Esophagus muscularis mucosa (tissue), 4 donors: ENCODE measurements around the gene CLIC3. TPM values are rescaled to one million over a fixed set of nuclear protein-coding genes. Genes with fewer than 3 reads are reported as not detected.

Experiments used
- DNase-seq: peaks from one replicate; pipeline ENCODE4 v3.0.0-alpha.2; 2017; ENCODE audit errors: extremely low spot score
- H3K27ac ChIP-seq, 4 donors: fragments of 200-600 bp; sonication (generic); replicated peaks in 1 of 4; 1 replicate in 3 of 4; 2 replicates in 1 of 4; pipeline ENCODE4 v1.5.1; 2016 to 2019; ENCODE audit warnings: mild to moderate bottlenecking in 1 of 4
- H3K27me3 ChIP-seq, 4 donors: fragments of 200-600 bp; sonication (generic); one replicate each; pipeline versions ENCODE4 v1.5.1 to v1.6.0; 2016 to 2019
- H3K36me3 ChIP-seq, 4 donors: fragments of 200-600 bp; sonication (generic); one replicate each; pipeline ENCODE4 v1.5.1; 2016 to 2019
- H3K4me1 ChIP-seq, 4 donors: fragments of 200-600 bp; sonication (generic); one replicate each; pipeline ENCODE4 v1.5.1; 2016 to 2019
- H3K4me3 ChIP-seq, 4 donors: fragments of 200-600 bp; sonication (generic); 1 replicate in 2 of 4; 2 replicates in 2 of 4; pipeline ENCODE4 v1.5.1; 2016 to 2019; ENCODE audit warnings: mild to moderate bottlenecking in 4 of 4, moderate library complexity in 1 of 4
- H3K9me3 ChIP-seq, 4 donors: fragments of 200-600 bp; sonication (generic); 1 replicate in 3 of 4; 2 replicates in 1 of 4; pipeline ENCODE4 v1.5.1; 2016 to 2019
- CTCF ChIP-seq, 3 experiments: fragments of 200-600 bp in 2 of 3; fragments of 450-650 bp in 1 of 3; sonication (generic) in 2 of 3; IDR thresholded peaks; one replicate each; pipeline ENCODE4 v1.5.1; 2017 to 2019; ENCODE audit warnings: antibody characterized with exemption in 3 of 3, mild to moderate bottlenecking in 2 of 3, moderate library complexity in 1 of 3
- EP300 ChIP-seq: sonication (generic); formaldehyde crosslinking; IDR thresholded peaks from one replicate; pipeline ENCODE4 v1.6.1; 2017; ENCODE audit warnings: antibody characterized with exemption
- POLR2A ChIP-seq: fragments of 450-650 bp; IDR thresholded peaks from one replicate; pipeline ENCODE4 v1.6.1; 2017; ENCODE audit warnings: antibody characterized with exemption, moderate library complexity, mild to moderate bottlenecking, low read depth
- POLR2AphosphoS5 ChIP-seq, 2 donors: sonication (generic); formaldehyde crosslinking; IDR thresholded peaks; one replicate each; pipeline ENCODE4 v1.6.1; 2017; ENCODE audit warnings: antibody characterized with exemption in 2 of 2
- WGBS: methylation state at CpG from one replicate; pipeline ENCODE4 v1.1.5; 2018; 5-methylcytosine and 5-hydroxymethylcytosine counted together
- intact Hi-C: fragments of 100-400 bp; cut with DNase I; formaldehyde crosslinking; loops from one replicate; pipeline ENCODE4 v1.15.1; 2023
- total RNA-seq, 4 donors: library from RNA; depleted of rRNA; stranded (reverse); fragments of >200 nt; gene quantifications; one replicate each; pipeline versions ENCODE4 v1.1.0 to v1.2.1, GENCODE V29; 2016

The CLIC3 gene
- total RNA-seq, 4 donors from 2014 or later = 1.4 to 2.5 TPM; not detected in 2

- peak overlapping the region; percentile 86 to 92 (median 90) for H3K27ac ChIP-seq
- H3K27me3 ChIP-seq = no peaks in the 10 kb centered on the region
- H3K4me3 ChIP-seq = peak overlapping the region; percentile 77 to 92 (median 84)
- H3K4me1 ChIP-seq = peaks cover 25 to 33% (median 28%) of the 10 kb centered on the region in 4 donors
- H3K9me3 ChIP-seq = no peaks in the 10 kb centered on the region
- 88% methylated on average over 2 of the region's 9 CpGs for WGBS
- DNase-seq = no peak
- intact Hi-C loops = loop anchor here (5.0 kb wide), 1 partner anchor 163 kb away; no protein-coding TSS in a partner anchor
- no peaks in the 10 kb centered on the region for H3K36me3 ChIP-seq
- TF ChIP-seq EP300 = no peak
- TF ChIP-seq CTCF (IDR thresholded peaks at IDR 0.05) = no peak
These were observed 45.6 kb downstream of the CLIC3 start for GRCh38 chr9:136950656-136951276.

GRCh38 chr9:136949817-136950655 lies 46.3 kb downstream of the CLIC3 start:
- peak; percentile 98 for DNase-seq
- Histone ChIP-seq H3K9me3 (no peaks in the 10 kb centered on the region), H3K36me3 (no peaks in the 10 kb centered on the region), H3K27me3 (no peaks in the 10 kb centered on the region), H3K4me1 (peaks cover 27 to 40% (median 31%) of the 10 kb centered on the region in 4 donors), H3K4me3 (peak overlapping the region; percentile 77 to 92 (median 84)), H3K27ac (peak overlapping the region; percentile 86 to 92 (median 90))
- intact Hi-C loops = loop anchor here (5.0 kb wide), 3 partner anchors 42 to 163 kb away; partner anchors contain the start of gene PAXX
- 2% methylated on average over 11 of the region's 63 CpGs for WGBS
- peak; percentile 17 to 39 (median 32) for TF ChIP-seq CTCF (IDR thresholded peaks at IDR 0.05)
- peak; percentile 37 for TF ChIP-seq POLR2A
- TF ChIP-seq POLR2AphosphoS5 (IDR thresholded peaks at IDR 0.05) = peak; percentile 88 to 94
- no peak for TF ChIP-seq EP300

DNA sequence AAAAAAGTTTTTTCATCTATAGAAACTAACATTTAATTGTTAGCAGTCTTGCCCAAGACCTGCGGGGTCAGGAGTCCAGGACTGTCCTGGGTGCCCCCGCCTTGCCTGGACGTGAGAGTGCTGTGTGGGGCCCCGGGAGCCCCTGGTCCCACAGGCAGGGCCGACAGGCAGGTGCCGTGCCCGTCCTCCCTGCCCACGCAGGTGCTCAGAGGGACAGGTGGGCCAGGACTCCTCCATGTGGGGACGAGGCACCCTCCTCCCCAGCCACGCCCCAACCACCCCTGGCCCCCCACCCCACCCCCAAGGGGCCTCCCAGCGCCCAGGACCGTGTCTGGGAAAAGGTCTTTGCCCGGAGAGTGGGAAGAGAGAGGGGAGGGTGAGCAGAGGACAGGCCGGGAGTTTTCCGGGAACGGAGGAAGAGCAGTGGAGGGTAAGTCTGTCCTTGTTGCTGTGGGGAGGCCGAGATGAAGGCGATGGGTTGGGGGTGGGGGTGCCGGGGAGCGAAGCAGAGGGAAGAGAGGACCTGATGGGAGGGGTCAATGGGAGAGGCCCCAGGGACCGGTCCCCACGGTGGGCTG lies 47.0 kb downstream of the CLIC3 start:
- H3K27me3 ChIP-seq = no peaks in the 10 kb centered on the region
- intact Hi-C loops = loop anchor here (5.0 kb wide), 2 partner anchors 43 to 88 kb away; partner anchors contain the start of gene PAXX
- H3K4me3 ChIP-seq = peak overlapping the region; percentile 77 to 92 (median 84)
- DNase-seq = no peak
- WGBS = 18% methylated on average over 20 of the region's 22 CpGs
- H3K9me3 ChIP-seq = no peaks in the 10 kb centered on the region
- no peaks in the 10 kb centered on the region for H3K36me3 ChIP-seq
- H3K4me1 ChIP-seq = peaks cover 30 to 44% (median 35%) of the 10 kb centered on the region in 4 donors
- H3K27ac ChIP-seq = peak overlapping the region; percentile 86 to 92 (median 90)
- TF ChIP-seq POLR2AphosphoS5 (IDR thresholded peaks at IDR 0.05) = no peak
- no peak for TF ChIP-seq POLR2A
- no peak for TF ChIP-seq CTCF (IDR thresholded peaks at IDR 0.05)
- no peak for TF ChIP-seq EP300

GRCh38 chr9:136947955-136948510 lies 48.3 kb downstream of the CLIC3 start:
- Histone ChIP-seq H3K27me3 (peaks cover 0 to 3% (median 0%) of the 10 kb centered on the region in 4 donors), H3K9me3 (no peaks in the 10 kb centered on the region), H3K4me3 (no peak overlapping the region), H3K36me3 (peaks cover 2 to 3% (median 2%) of the 10 kb centered on the region in 4 donors), H3K4me1 (peaks cover 36 to 52% (median 43%) of the 10 kb centered on the region in 4 donors), H3K27ac (no peak overlapping the region)
- 66% methylated on average over 10 of the region's 15 CpGs for WGBS
- no peak for DNase-seq
- TF ChIP-seq POLR2AphosphoS5 (IDR thresholded peaks at IDR 0.05) = no peak
- TF ChIP-seq CTCF (IDR thresholded peaks at IDR 0.05) = peak; percentile 21 to 39 (median 27)
- intact Hi-C loops = loop anchor here (5.0 kb wide), 2 partner anchors 44 to 89 kb away; partner anchors contain the start of gene PAXX
